ENCODE data around the gene OTULIN. TPM values are rescaled to one million over a fixed set of nuclear protein-coding genes. Genes with fewer than 3 reads are reported as not detected.

OTULIN gene
- total RNA-seq = 25.9 and 27.4 TPM in 2 replicates

DNA sequence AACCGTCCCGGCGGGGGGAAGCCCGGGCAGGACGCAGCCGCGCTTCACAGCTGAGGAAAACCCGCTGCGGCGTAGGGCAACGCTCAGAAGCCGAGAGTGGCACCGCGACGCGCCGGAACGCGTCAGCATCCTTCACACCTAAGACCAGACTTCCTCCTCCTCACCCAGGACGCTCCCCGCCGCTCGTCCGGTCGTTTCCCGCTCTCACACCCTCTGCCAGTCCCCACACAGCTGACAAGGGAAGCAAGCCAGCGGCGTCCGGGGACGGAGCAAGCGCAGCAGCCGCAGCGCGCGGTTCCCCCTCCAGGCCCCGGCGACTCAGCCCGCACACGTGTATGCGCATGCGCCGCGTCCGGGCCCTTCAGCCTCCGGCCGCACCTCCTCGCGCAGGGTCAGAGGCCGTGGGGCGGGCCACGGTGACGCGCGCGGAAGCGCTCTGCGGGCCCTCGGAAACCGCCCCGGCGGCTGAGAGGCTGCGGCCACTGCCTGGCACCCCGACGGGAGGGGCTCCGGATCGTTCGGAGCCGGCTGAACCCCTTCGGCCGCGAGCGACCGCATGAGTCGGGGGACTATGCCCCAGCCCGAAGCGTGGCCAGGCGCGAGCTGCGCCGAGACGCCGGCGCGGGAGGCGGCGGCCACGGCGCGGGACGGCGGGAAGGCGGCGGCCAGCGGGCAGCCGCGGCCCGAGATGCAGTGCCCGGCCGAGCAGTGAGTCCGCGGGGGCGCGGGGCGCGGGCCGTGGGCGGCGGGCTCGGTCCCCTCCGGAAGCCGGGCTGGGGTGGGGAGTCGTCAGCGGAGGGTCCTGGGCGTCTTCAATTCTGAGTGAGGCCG is at the start of gene OTULIN:
Gene OTULIN (plus strand): TSS at position 449 of the 831 bp plus-strand sequence. CDS start 108 bp downstream, at position 557.

Other genes with a start within 250 kb of the OTULIN start
- gene OTULINL, start 82.9 kb upstream of the OTULIN start, total RNA-seq = 3.4 and 6.8 TPM in 2 replicates
- 11.1 and 16.1 TPM in 2 replicates for gene ANKH, start 207.1 kb downstream of the OTULIN start, total RNA-seq